Measurements from ENCODE around the gene ZC3H6.

ZC3H6 gene

DNA sequence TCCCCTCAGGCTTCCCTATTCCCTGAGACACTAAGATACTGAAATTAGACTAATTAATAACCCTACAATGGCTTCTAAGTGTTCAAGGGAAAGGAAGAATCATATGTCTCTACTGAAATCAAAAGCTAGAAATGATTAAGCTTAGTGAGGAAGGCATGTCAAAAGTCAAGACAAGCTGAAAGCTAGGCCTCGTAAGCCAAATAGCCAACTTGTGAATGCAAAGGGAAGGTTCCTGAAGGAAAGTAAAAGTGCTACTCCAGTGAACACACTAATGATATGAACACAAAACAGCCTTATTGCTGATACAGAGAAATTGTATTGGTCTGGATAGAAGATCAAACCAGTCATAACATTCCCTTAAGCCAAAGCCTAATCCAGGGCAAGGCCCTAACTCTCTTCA lies 30.5 kb upstream of the ZC3H6 start:
- no peak for TF ChIP-seq CTCF (conservative IDR thresholded peaks at IDR 0.05)
- H3K27ac ChIP-seq: no peak overlapping the region

GRCh38 chr2:112251271-112251670 lies 24.1 kb upstream of the ZC3H6 start:
- no peak for TF ChIP-seq CTCF (conservative IDR thresholded peaks at IDR 0.05)
- H3K27ac ChIP-seq: no peak overlapping the region

- H3K27ac ChIP-seq: no peak overlapping the region
- TF ChIP-seq CTCF (conservative IDR thresholded peaks at IDR 0.05): no peak
These were observed 22.1 kb upstream of the ZC3H6 start for GRCh38 chr2:112253261-112253815.

DNA sequence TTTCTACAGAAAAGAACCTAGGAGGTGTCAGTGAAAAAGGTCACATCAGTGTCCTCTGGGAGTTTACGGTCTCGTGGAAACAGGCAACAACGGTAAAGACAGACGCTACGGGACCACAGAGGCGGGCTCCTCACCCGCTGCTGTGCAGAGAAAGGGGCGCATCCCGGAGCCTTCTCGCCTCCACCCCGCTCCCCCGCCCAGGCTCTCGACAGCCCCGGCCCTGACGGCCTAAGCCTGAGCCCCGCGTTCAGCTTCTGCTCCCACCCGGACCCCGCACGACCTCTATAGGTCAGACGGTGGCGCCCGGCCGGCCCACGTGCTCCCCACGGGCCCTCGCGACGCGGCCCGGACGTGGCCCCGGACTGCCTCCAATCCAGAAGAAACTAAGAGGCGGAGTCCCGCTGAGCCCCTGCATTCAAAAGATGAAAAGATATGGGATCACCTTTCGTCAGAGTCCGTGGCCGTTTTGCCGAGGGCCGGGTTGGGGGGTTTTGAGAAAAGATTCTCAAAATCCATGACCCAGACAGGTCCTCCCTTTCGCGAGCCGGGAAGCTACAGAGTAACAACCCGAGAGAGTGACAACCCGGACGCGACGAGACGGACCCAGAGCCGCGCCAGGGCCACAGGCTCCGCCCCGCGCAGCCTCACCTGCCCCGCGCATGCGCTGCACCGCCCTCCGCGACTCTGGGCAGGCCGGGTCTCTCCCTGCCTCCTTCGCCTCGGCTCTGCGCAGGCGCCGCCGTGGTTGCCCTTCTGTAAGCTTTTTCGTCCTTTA lies 20.7 kb upstream of the ZC3H6 start, which contains the start of gene ZC3H8:
TSS of gene ZC3H8 (minus strand) at position 577 of the 775 bp plus-strand sequence. CDS start at position 516, 61 bp downstream.
- TF ChIP-seq CTCF (conservative IDR thresholded peaks at IDR 0.05): no peak
- peak within 1 kb of the TSS; percentile 91 for H3K27ac ChIP-seq

DNA sequence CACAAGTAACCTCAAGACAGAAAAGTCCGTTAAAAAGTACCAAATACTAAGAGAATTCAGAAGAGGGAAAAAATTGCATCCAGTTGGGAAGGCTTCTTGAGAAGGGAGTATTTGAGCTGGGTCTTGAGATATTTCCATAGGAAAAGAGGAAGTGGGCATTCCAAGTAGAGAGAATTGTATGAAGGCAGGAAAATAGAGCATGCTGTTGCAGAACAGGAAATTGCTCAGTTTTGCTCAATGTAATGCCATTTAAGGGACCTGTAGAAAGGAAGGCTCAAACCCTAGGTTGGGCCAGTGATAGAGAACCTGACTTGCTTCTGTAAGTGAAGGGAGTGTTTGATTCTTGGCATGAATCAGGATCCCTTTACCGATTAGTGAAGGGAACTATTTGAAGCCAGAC lies 19.5 kb upstream of the ZC3H6 start:
- no peak overlapping the region for H3K27ac ChIP-seq
- no peak for TF ChIP-seq CTCF (conservative IDR thresholded peaks at IDR 0.05)

DNA sequence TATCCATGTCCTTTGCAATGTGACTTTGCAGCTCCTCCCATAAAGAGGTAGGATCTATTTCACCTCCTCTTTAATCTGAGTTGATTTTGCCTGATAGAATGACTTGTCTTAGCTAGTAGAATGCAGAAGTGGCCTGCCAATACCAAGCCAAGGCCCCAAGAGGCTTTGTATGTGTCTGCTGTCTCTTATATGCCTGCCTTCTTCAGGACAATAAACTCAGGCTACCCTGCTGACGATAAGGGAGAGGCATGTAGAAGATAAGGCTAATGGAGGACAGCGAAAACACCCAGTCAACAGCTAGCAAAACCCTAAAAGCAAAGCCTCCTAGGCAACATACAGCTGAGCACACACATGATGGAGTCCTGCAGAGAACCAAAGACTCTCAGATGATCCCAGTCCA lies 18.7 kb upstream of the ZC3H6 start:
- no peak for TF ChIP-seq CTCF (conservative IDR thresholded peaks at IDR 0.05)
- no peak overlapping the region for H3K27ac ChIP-seq

DNA sequence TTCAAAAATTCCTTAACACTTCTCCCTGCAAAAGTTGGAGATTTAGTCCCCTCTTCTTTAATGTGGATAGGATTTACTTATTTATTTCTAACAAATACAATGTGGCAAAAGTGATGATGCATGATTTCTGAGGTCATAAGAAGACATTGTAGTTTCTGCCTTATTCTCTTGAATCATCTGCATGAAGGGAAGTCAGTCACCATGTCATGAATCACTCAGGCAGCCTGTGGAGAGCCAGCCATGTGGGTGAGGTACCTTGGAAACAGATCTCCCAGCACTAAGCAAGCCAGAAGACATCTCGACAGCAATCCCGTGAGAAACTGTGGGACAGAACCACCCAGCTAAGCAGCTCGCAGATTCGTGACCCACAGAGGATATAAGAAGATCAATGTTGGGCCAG lies 17.8 kb upstream of the ZC3H6 start:
- H3K27ac ChIP-seq: no peak overlapping the region
- no peak for TF ChIP-seq CTCF (conservative IDR thresholded peaks at IDR 0.05)
